Smooth muscle cell (in vitro differentiated cells): ENCODE results near the gene TEX10. TPM values are rescaled to one million over a fixed set of nuclear protein-coding genes. Genes with fewer than 3 reads are reported as not detected.

ENCODE experiments used
- DNase-seq: peaks from one replicate; lab custom pipeline; 2025; ENCODE audit not compliant: unreplicated experiment; lab: John Stamatoyannopoulos, UW
- H2AFZ ChIP-seq: fragments of 200-600 bp; sonication (generic); 2 replicates; pipeline ENCODE4 v1.6.0; 2016; ENCODE audit warnings: antibody characterized with exemption, low read depth, mild to moderate bottlenecking
- H3F3A ChIP-seq: fragments of 200-600 bp; sonication (generic); 2 replicates; pipeline ENCODE4 v1.6.0; 2017; ENCODE audit warnings: antibody characterized with exemption, low read depth
- H3K27ac ChIP-seq: fragments of 200-600 bp; sonication (generic); 2 replicates; pipeline ENCODE4 v1.5.1; 2016; ENCODE audit warnings: low read depth, mild to moderate bottlenecking
- H3K27me3 ChIP-seq: fragments of 200-600 bp; sonication (generic); 2 replicates; pipeline ENCODE4 v1.6.1; 2016; ENCODE audit warnings: low read depth, mild to moderate bottlenecking
- H3K36me3 ChIP-seq: fragments of 200-600 bp; sonication (generic); 2 replicates; pipeline ENCODE4 v1.5.1; 2016; ENCODE audit warnings: low read depth
- H3K4me1 ChIP-seq: fragments of 200-600 bp; sonication (generic); 2 replicates; pipeline ENCODE4 v1.5.1; 2016; ENCODE audit warnings: low read depth
- H3K4me2 ChIP-seq: fragments of 200-600 bp; sonication (generic); 2 replicates; pipeline ENCODE4 v1.6.0; 2016; ENCODE audit warnings: mild to moderate bottlenecking
- H3K4me3 ChIP-seq: fragments of 200-600 bp; sonication (generic); 2 replicates; pipeline ENCODE4 v1.5.1; 2016; ENCODE audit warnings: mild to moderate bottlenecking
- H3K79me2 ChIP-seq: fragments of 200-600 bp; sonication (generic); 2 replicates; pipeline ENCODE4 v1.6.0; 2016; ENCODE audit warnings: low read depth, mild to moderate bottlenecking
- H3K9ac ChIP-seq: fragments of 200-600 bp; sonication (generic); 2 replicates; pipeline ENCODE4 v1.6.0; 2016; ENCODE audit warnings: low read depth
- H3K9me3 ChIP-seq: fragments of 200-600 bp; sonication (generic); replicated peaks from 2 replicates; pipeline ENCODE4 v1.5.1; 2016; ENCODE audit warnings: low read depth
- H4K20me1 ChIP-seq: fragments of 200-600 bp; sonication (generic); 2 replicates; pipeline ENCODE4 v1.6.0; 2016; ENCODE audit warnings: low read depth
- CTCF ChIP-seq: fragments of 200-600 bp; sonication (generic); IDR thresholded peaks from 2 replicates; pipeline ENCODE4 v1.5.1; 2017; ENCODE audit warnings: borderline replicate concordance, mild to moderate bottlenecking, antibody characterized with exemption; ENCODE audit not compliant: insufficient read depth, poor library complexity, severe bottlenecking
- WGBS: methylation state at CpG from one replicate; pipeline ENCODE4 v1.1.7; 2016; ENCODE audit warnings: low lambda C conversion rate; 5-methylcytosine and 5-hydroxymethylcytosine counted together
- polyA plus RNA-seq: library from polyadenylated mRNA; unstranded; fragments of >200 nt; fragmentation: Nextera tagmentation; extraction: Ambion mirVana; gene quantifications from 2 replicates; pipeline ENCODE4 v1.2.1, GENCODE V29; 2016
- total RNA-seq: library from RNA; depleted of rRNA; stranded (reverse); fragments of >200 nt; gene quantifications from 2 replicates; pipeline ENCODE4 v1.2.3, GENCODE V29; 2014

Gene TEX10
- total and polyA plus RNA-seq, 2 experiments from 2014 or later = 13.5 to 29.2 TPM

- Histone ChIP-seq H3K79me2 (no peaks in the 10 kb centered on the region), H3K27ac (no peak overlapping the region), H3F3A (no peaks in the 10 kb centered on the region), H3K4me1 (no peaks in the 10 kb centered on the region), H4K20me1 (peaks cover under 1% of the 10 kb centered on the region), H3K9ac (no peak overlapping the region), H3K36me3 (peaks cover 10% of the 10 kb centered on the region), H3K27me3 (no peaks in the 10 kb centered on the region), H3K4me3 (no peak overlapping the region), H3K9me3 (no peaks in the 10 kb centered on the region), H3K4me2 (no peak overlapping the region), H2AFZ (no peak overlapping the region)
- 93% methylated on average over 3 of the region's 3 CpGs for WGBS
- TF ChIP-seq CTCF = no peak
- DNase-seq = no peak
Observed at GRCh38 chr9:100298378-100298777, 54.4 kb downstream of the TEX10 start.

- H2AFZ ChIP-seq = no peak overlapping the region
- no peaks in the 10 kb centered on the region for H3K79me2 ChIP-seq
- no peak overlapping the region for H3K4me3 ChIP-seq
- TF ChIP-seq CTCF = no peak
- H3K4me1 ChIP-seq = no peaks in the 10 kb centered on the region
- no peaks in the 10 kb centered on the region for H3F3A ChIP-seq
- no peak overlapping the region for H3K27ac ChIP-seq
- no peak overlapping the region for H3K9ac ChIP-seq
- no peaks in the 10 kb centered on the region for H3K27me3 ChIP-seq
- WGBS = 93% methylated on average over 4 of the region's 4 CpGs
- no peaks in the 10 kb centered on the region for H3K9me3 ChIP-seq
- H4K20me1 ChIP-seq = no peaks in the 10 kb centered on the region
- no peak overlapping the region for H3K4me2 ChIP-seq
- H3K36me3 ChIP-seq = peaks cover 4% of the 10 kb centered on the region
- no peak for DNase-seq
Observed at GRCh38 chr9:100296407-100296806, 56.3 kb downstream of the TEX10 start.

GRCh38 chr9:100295240-100295639 is 57.5 kb downstream of the TEX10 start:
- Histone ChIP-seq H3K9me3 (no peaks in the 10 kb centered on the region), H3K4me3 (no peak overlapping the region), H3K36me3 (peaks cover 8% of the 10 kb centered on the region), H3K27me3 (no peaks in the 10 kb centered on the region), H2AFZ (no peak overlapping the region), H3K4me2 (no peak overlapping the region), H3K4me1 (no peaks in the 10 kb centered on the region), H3K9ac (no peak overlapping the region), H3K27ac (no peak overlapping the region), H3K79me2 (no peaks in the 10 kb centered on the region), H3F3A (no peaks in the 10 kb centered on the region), H4K20me1 (no peaks in the 10 kb centered on the region)
- no peak for DNase-seq
- 98% methylated on average over 2 of the region's 2 CpGs for WGBS
- TF ChIP-seq CTCF = no peak

- H3K4me2 ChIP-seq = no peak overlapping the region
- no peak overlapping the region for H3K4me3 ChIP-seq
- no peak overlapping the region for H3K27ac ChIP-seq
- H4K20me1 ChIP-seq = no peaks in the 10 kb centered on the region
- H3K79me2 ChIP-seq = no peaks in the 10 kb centered on the region
- no peak for DNase-seq
- no peaks in the 10 kb centered on the region for H3K27me3 ChIP-seq
- WGBS = 97% methylated on average over 6 of the region's 6 CpGs
- H3K36me3 ChIP-seq = peaks cover 10% of the 10 kb centered on the region
- no peaks in the 10 kb centered on the region for H3F3A ChIP-seq
- H3K4me1 ChIP-seq = no peaks in the 10 kb centered on the region
- H3K9ac ChIP-seq = no peak overlapping the region
- no peak for TF ChIP-seq CTCF
- H3K9me3 ChIP-seq = no peaks in the 10 kb centered on the region
- no peak overlapping the region for H2AFZ ChIP-seq
Observed at GRCh38 chr9:100294806-100295205, 57.9 kb downstream of the TEX10 start.
